ENCODE measurements around the gene NRG2. TPM values are rescaled to one million over a fixed set of nuclear protein-coding genes. Genes with fewer than 3 reads are reported as not detected.

The NRG2 gene
- total and polyA plus RNA-seq, 2 of the 8 experiments (the other 6 are each of a cell fraction or from before 2014, with no cell fraction given) = 0.27 to 0.54 TPM

GRCh38 chr5:139956342-139956741, 86.8 kb downstream of the NRG2 start:
- H4K8ac ChIP-seq (ENCODE audit: extremely low read depth, insufficient read depth, low read length) = no peak overlapping the region
- peak overlapping the region; percentile 71; the same call in 1 of the 2 replicates for H2BK12ac ChIP-seq (ENCODE audit: low read depth, low read length)
- H2BK120ac ChIP-seq (replicated peaks; ENCODE audit: low read depth, low read length) = no peak overlapping the region
- H3K4me2 ChIP-seq (ENCODE audit: insufficient read depth in 1 of 2, low read depth in 2 of 2, low read length in 2 of 2) = peak overlapping the region in 1 of 2 experiments; percentile 24; a peak in 1 of 4 replicates
- no peak overlapping the region; the same call in 1 of the 2 replicates for H2BK15ac ChIP-seq (ENCODE audit: low read length)
- H3K36me3 ChIP-seq (ENCODE audit: control insufficient read depth in 2 of 4, insufficient read depth in 4 of 4, low read length in 3 of 4) = no peaks in the 10 kb centered on the region
- no peaks in the 10 kb centered on the region; a peak in 1 of 7 replicates for H3K27me3 ChIP-seq (replicated peaks in 1 of 4; ENCODE audit: control insufficient read depth in 3 of 4, extremely low read depth in 1 of 4, insufficient read depth in 3 of 4, low read length in 3 of 4)
- no peaks in the 10 kb centered on the region for H3K9me3 ChIP-seq (ENCODE audit: insufficient read depth in 2 of 2, low read depth in 1 of 2, low read length in 1 of 2)
- no peak overlapping the region for H3K4ac ChIP-seq (replicated peaks; ENCODE audit: insufficient read length, low read depth, low read length)
- no peak overlapping the region for H3K23ac ChIP-seq (ENCODE audit: insufficient read length)
- no peak overlapping the region for H3K27ac ChIP-seq (ENCODE audit: low read depth, low read length)
- no peak overlapping the region for H4K5ac ChIP-seq (ENCODE audit: insufficient read length, low read depth, low read length)
- no peaks in the 10 kb centered on the region for H3K79me2 ChIP-seq (ENCODE audit: control insufficient read depth in 1 of 2, insufficient read depth in 2 of 2, low read length in 2 of 2)
- no peaks in the 10 kb centered on the region for H4K20me1 ChIP-seq (replicated peaks in 1 of 2; ENCODE audit: control insufficient read depth in 1 of 2, insufficient read depth in 2 of 2, low read length in 2 of 2)
- no peak overlapping the region for H4K91ac ChIP-seq (replicated peaks; ENCODE audit: insufficient read length, low read length)
- H3K14ac ChIP-seq (ENCODE audit: insufficient read length) = no peak overlapping the region
- DNase-seq (ENCODE audit: low read depth in 1 of 2, low spot score in 2 of 2) (no peak), FAIRE-seq (no peak)
- H3K9ac ChIP-seq (replicated peaks in 1 of 4; ENCODE audit: extremely low read depth in 1 of 4, low read depth in 3 of 4, low read length in 3 of 4) = no peak overlapping the region
- 75% methylated on average over 4 of the region's 4 CpGs; no CpG with 5 or more reads in 1 of the 2 experiments for WGBS, 2 experiments (ENCODE audit: extremely low coverage in 1 of 2, insufficient coverage in 1 of 2, insufficient read length in 1 of 2, insufficient replicate concordance in 2 of 2, low coverage in 1 of 2, low lambda C conversion rate in 2 of 2, missing lambda C conversion rate in 1 of 2)
- H3K18ac ChIP-seq (ENCODE audit: extremely low read depth, low read length) = no peak overlapping the region
- H3K23me2 ChIP-seq (ENCODE audit: low read depth, low read length) = peaks cover 3% of the 10 kb centered on the region; the same call in 1 of the 2 replicates
- H2BK5ac ChIP-seq (ENCODE audit: low read depth, low read length) = no peak overlapping the region
- no peak overlapping the region for H2BK20ac ChIP-seq (ENCODE audit: low read length)
- POLR2A ChIA-PET (ENCODE audit: partially characterized antibody) = no interaction called here
- no peak overlapping the region for H3K4me3 ChIP-seq (ENCODE audit: extremely low read depth in 1 of 4, insufficient read depth in 2 of 4, low read depth in 3 of 4, low read length in 4 of 4)
- H2AFZ ChIP-seq (ENCODE audit: low read length) = no peak overlapping the region
- no peaks in the 10 kb centered on the region for H3K79me1 ChIP-seq (ENCODE audit: low read depth, low read length)
- no peak overlapping the region for H2AK5ac ChIP-seq (ENCODE audit: low read depth, low read length)
- H3K56ac ChIP-seq (replicated peaks; ENCODE audit: insufficient read length, low read depth, low read length) = no peak overlapping the region
- CTCF ChIA-PET (ENCODE audit: partially characterized antibody) = interaction anchor here (0.9 to 11.6 kb wide), 16 partner anchors 13 to 1199 kb away, joined by 3 to 156 read pairs (median 4); no protein-coding TSS in a partner anchor
- H3K4me1 ChIP-seq (replicated peaks in 1 of 4; ENCODE audit: control insufficient read depth in 3 of 4, insufficient read depth in 4 of 4, low read length in 3 of 4) = peaks cover 2 to 14% (median 5%) of the 10 kb centered on the region in 4 experiments; a peak in 6 of 7 replicates
- TF ChIP-seq CREB1 (IDR thresholded peaks at IDR 0.05) (no peak), TAF7 (optimal IDR thresholded peaks at IDR 0.05; ENCODE audit: borderline replicate concordance, low read depth, low read length) (no peak), POLR2A (IDR thresholded peaks at IDR 0.05; ENCODE audit: control extremely low read depth in 1 of 2, low read depth in 2 of 2, low read length in 2 of 2) (no peak), SIX5 (IDR thresholded peaks at IDR 0.05; ENCODE audit: low read depth, low read length) (no peak), JUN (IDR thresholded peaks at IDR 0.05; ENCODE audit: low read depth, low read length) (no peak), ZNF274 (IDR thresholded peaks at IDR 0.05; ENCODE audit: borderline replicate concordance, extremely low read depth, low read length) (no peak), GABPA (IDR thresholded peaks at IDR 0.05; ENCODE audit: borderline replicate concordance, insufficient read depth, low read length) (no peak), SP2 (IDR thresholded peaks at IDR 0.05; ENCODE audit: low read length) (no peak), CBX8 (IDR thresholded peaks at IDR 0.05; ENCODE audit: borderline replicate concordance, low read depth, low read length) (no peak), KDM4A (IDR thresholded peaks at IDR 0.05; ENCODE audit: low read depth, low read length, severe bottlenecking) (no peak), CTBP2 (IDR thresholded peaks at IDR 0.05; ENCODE audit: borderline replicate concordance, insufficient read depth, insufficient read length, low read length) (no peak), SP4 (IDR thresholded peaks at IDR 0.05; ENCODE audit: low read length) (no peak), SP1 (IDR thresholded peaks at IDR 0.05; ENCODE audit: low read depth, low read length) (no peak), ASH2L (IDR thresholded peaks at IDR 0.05; ENCODE audit: low read length) (no peak), SIN3A (conservative IDR thresholded peaks at IDR 0.05 in 1 of 2, IDR thresholded peaks at IDR 0.05 in 1 of 2; ENCODE audit: low read depth in 1 of 2, low read length in 2 of 2) (no peak), CEBPB (IDR thresholded peaks at IDR 0.05; ENCODE audit: low read depth, low read length) (no peak)

All from H1 (cell line).